ENCODE results near the gene ADAMTSL4. TPM values are rescaled to one million over a fixed set of nuclear protein-coding genes. Genes with fewer than 3 reads are reported as not detected.

Gene ADAMTSL4
- total RNA-seq, 1 donor from 2014 or later, result 85.3 TPM

GRCh38 chr1:150511985-150512660, 37.1 kb upstream of the ADAMTSL4 start:
- TF ChIP-seq CTCF (IDR thresholded peaks at IDR 0.05), result no peak
- H3K27me3 ChIP-seq, result no peaks in the 10 kb centered on the region
- intact Hi-C loops (cut with DNase I), result no loop called here
- peaks cover 0 to 3% of the 10 kb centered on the region in 2 donors for H3K36me3 ChIP-seq
- no peaks in the 10 kb centered on the region for H3K9me3 ChIP-seq
- no peak for DNase-seq (ENCODE audit: low spot score in 2 of 2)
- no peak overlapping the region for H3K4me3 ChIP-seq
- no peak overlapping the region for H3K27ac ChIP-seq
- H3K4me1 ChIP-seq, result peaks cover 0 to 12% of the 10 kb centered on the region in 2 donors

GRCh38 chr1:150512846-150513245, 36.4 kb upstream of the ADAMTSL4 start:
- Histone ChIP-seq H3K36me3 (peaks cover 0 to 3% of the 10 kb centered on the region in 2 donors), H3K4me1 (peaks cover 0 to 9% of the 10 kb centered on the region in 2 donors), H3K27ac (no peak overlapping the region), H3K27me3 (no peaks in the 10 kb centered on the region), H3K4me3 (no peak overlapping the region), H3K9me3 (no peaks in the 10 kb centered on the region)
- intact Hi-C loops (cut with DNase I), result no loop called here
- DNase-seq (ENCODE audit: low spot score in 2 of 2), result no peak
- TF ChIP-seq CTCF (IDR thresholded peaks at IDR 0.05), result no peak

- H3K27me3 ChIP-seq, result no peaks in the 10 kb centered on the region
- no peak overlapping the region for H3K27ac ChIP-seq
- no peak for DNase-seq (ENCODE audit: low spot score in 2 of 2)
- H3K4me1 ChIP-seq, result peaks cover 0 to 9% of the 10 kb centered on the region in 2 donors
- TF ChIP-seq CTCF (IDR thresholded peaks at IDR 0.05), result no peak
- intact Hi-C loops (cut with DNase I), result no loop called here
- no peaks in the 10 kb centered on the region for H3K9me3 ChIP-seq
- H3K36me3 ChIP-seq, result peaks cover 0 to 3% of the 10 kb centered on the region in 2 donors
- no peak overlapping the region for H3K4me3 ChIP-seq
Measured at GRCh38 chr1:150513351-150513791, 35.8 kb upstream of the ADAMTSL4 start.

GRCh38 chr1:150514260-150514659, 34.9 kb upstream of the ADAMTSL4 start:
- Histone ChIP-seq H3K27ac (no peak overlapping the region), H3K4me1 (peaks cover 0 to 9% of the 10 kb centered on the region in 2 donors), H3K36me3 (peaks cover 0 to 3% of the 10 kb centered on the region in 2 donors), H3K4me3 (no peak overlapping the region), H3K27me3 (no peaks in the 10 kb centered on the region), H3K9me3 (no peaks in the 10 kb centered on the region)
- TF ChIP-seq CTCF (IDR thresholded peaks at IDR 0.05), result no peak
- intact Hi-C loops (cut with DNase I), result no loop called here
- DNase-seq (ENCODE audit: low spot score in 2 of 2), result no peak

GRCh38 chr1:150514913-150515327, 34.3 kb upstream of the ADAMTSL4 start:
- H3K9me3 ChIP-seq, result no peaks in the 10 kb centered on the region
- H3K4me1 ChIP-seq, result peaks cover 0 to 9% of the 10 kb centered on the region in 2 donors
- intact Hi-C loops (cut with DNase I), result loop anchor here (1.0 kb wide), 3 partner anchors 17 to 114 kb away; partner anchors contain the start of genes ENSA and TARS2
- H3K36me3 ChIP-seq, result peaks cover 0 to 3% of the 10 kb centered on the region in 2 donors
- peak overlapping the region; percentile 55 to 84 for H3K27ac ChIP-seq
- H3K27me3 ChIP-seq, result no peaks in the 10 kb centered on the region
- no peak for DNase-seq (ENCODE audit: low spot score in 2 of 2)
- TF ChIP-seq CTCF (IDR thresholded peaks at IDR 0.05), result no peak
- H3K4me3 ChIP-seq, result peak overlapping the region; percentile 64 to 65

Measured in ascending aorta (tissue), 2 donors.